Measurements from ENCODE around the gene CDPF1.

- TF ChIP-seq POLR2AphosphoS5 (IDR thresholded peaks at IDR 0.05) (no peak), CTCF (IDR thresholded peaks at IDR 0.05) (no peak), POLR2A (IDR thresholded peaks at IDR 0.05) (no peak)
Measured at GRCh38 chr22:46233231-46233630, 16.9 kb downstream of the CDPF1 start.

All from prostate gland (tissue), 2 donors.